ENCODE data around the gene GJB4. TPM values are rescaled to one million over a fixed set of nuclear protein-coding genes. Genes with fewer than 3 reads are reported as not detected.

GJB4 gene
- total RNA-seq, 1 experiment from 2014 or later, result not detected

DNA sequence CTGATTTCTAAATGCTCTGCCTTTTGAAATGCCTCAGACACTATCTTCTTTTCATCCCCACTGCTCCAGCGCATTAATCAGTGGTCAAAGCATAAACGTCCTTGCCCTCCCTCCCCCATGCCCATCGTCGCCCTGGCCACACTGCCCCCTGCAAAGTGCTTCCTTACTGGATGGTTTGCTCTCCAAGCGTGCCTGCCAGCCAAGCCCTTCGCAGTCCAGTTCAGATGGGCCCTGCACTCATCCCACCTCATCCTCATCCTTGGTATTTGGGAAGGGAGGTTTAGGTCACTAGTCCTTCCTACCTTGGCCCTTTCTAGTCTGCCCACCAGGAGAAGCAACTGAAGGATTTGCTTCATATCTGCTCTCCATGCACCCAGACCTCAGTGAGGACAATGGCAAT, 36.4 kb downstream of the GJB4 start:
- Mint-ChIP-seq H3K36me3 (ENCODE audit: insufficient read depth, unreplicated experiment) (no peaks in the 10 kb centered on the region), H3K27ac (ENCODE audit: unreplicated experiment) (no peak overlapping the region), H3K4me3 (ENCODE audit: unreplicated experiment) (no peak overlapping the region), H3K27me3 (ENCODE audit: insufficient read depth, unreplicated experiment) (no peaks in the 10 kb centered on the region), H3K4me1 (ENCODE audit: low read depth, unreplicated experiment) (no peaks in the 10 kb centered on the region), H3K9me3 (ENCODE audit: unreplicated experiment) (no peaks in the 10 kb centered on the region)
- CTCF ChIA-PET, result no interaction called here
- H3K9me3 ChIP-seq, result no peaks in the 10 kb centered on the region
- TF ChIP-seq, protein P1, sequence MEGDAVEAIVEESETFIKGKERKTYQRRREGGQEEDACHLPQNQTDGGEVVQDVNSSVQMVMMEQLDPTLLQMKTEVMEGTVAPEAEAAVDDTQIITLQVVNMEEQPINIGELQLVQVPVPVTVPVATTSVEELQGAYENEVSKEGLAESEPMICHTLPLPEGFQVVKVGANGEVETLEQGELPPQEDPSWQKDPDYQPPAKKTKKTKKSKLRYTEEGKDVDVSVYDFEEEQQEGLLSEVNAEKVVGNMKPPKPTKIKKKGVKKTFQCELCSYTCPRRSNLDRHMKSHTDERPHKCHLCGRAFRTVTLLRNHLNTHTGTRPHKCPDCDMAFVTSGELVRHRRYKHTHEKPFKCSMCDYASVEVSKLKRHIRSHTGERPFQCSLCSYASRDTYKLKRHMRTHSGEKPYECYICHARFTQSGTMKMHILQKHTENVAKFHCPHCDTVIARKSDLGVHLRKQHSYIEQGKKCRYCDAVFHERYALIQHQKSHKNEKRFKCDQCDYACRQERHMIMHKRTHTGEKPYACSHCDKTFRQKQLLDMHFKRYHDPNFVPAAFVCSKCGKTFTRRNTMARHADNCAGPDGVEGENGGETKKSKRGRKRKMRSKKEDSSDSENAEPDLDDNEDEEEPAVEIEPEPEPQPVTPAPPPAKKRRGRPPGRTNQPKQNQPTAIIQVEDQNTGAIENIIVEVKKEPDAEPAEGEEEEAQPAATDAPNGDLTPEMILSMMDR (IDR thresholded peaks at IDR 0.05; ENCODE audit: insufficient read depth in 1 of 2, low read depth in 1 of 2, low read length in 1 of 2, severe bottlenecking in 1 of 2, unreplicated experiment in 1 of 2), result no peak
- H3K27me3 ChIP-seq (replicated peaks; ENCODE audit: control insufficient read depth, insufficient read depth, low read length), result no peaks in the 10 kb centered on the region; the same call in 1 of the 2 replicates
- POLR2A ChIA-PET, result no interaction called here
- intact Hi-C loops (cut with micrococcal nuclease; ENCODE audit: unreplicated experiment), result no loop called here
- no TSS peak for BruUV-seq (replicated peaks)
- no peak overlapping the region for H3K4me3 ChIP-seq (ENCODE audit: low read depth, low read length)
- DNase-seq, result no peak
- H3K36me3 ChIP-seq (ENCODE audit: control insufficient read depth, insufficient read depth, low read length), result no peaks in the 10 kb centered on the region
- no peaks in the 10 kb centered on the region for H3K4me1 ChIP-seq

DNA sequence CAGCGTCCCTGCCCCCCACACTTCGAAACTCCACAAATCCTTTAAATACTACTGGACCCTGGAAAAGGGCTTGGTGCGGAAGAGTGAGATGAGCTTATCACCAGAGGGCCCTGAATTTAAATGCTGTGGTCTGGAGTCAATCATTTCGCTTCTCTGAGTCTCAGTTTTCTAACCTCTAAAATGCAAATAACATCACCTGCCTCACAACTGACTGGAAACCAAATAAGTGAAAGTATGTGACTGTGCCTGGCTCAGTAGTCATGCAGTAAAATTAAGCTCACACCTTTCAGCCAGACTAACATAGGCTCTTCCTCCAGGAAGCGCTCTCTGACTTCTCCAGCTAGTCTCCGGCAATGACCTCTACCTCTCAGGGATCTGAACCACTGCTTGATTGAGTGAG, 37.5 kb downstream of the GJB4 start:
- TF ChIP-seq, protein P1 (IDR thresholded peaks at IDR 0.05; ENCODE audit: insufficient read depth in 1 of 2, low read depth in 1 of 2, low read length in 1 of 2, severe bottlenecking in 1 of 2, unreplicated experiment in 1 of 2), result no peak
- BruUV-seq (replicated peaks), result no TSS peak
- DNase-seq, result no peak
- Histone ChIP-seq H3K4me3 (ENCODE audit: low read depth, low read length) (no peak overlapping the region), H3K36me3 (ENCODE audit: control insufficient read depth, insufficient read depth, low read length) (no peaks in the 10 kb centered on the region), H3K9me3 (no peaks in the 10 kb centered on the region), H3K4me1 (no peaks in the 10 kb centered on the region), H3K27me3 (replicated peaks; ENCODE audit: control insufficient read depth, insufficient read depth, low read length) (no peaks in the 10 kb centered on the region; the same call in 1 of the 2 replicates)
- Mint-ChIP-seq H3K27me3 (ENCODE audit: insufficient read depth, unreplicated experiment) (no peaks in the 10 kb centered on the region), H3K4me1 (ENCODE audit: low read depth, unreplicated experiment) (no peaks in the 10 kb centered on the region), H3K27ac (ENCODE audit: unreplicated experiment) (no peak overlapping the region), H3K4me3 (ENCODE audit: unreplicated experiment) (no peak overlapping the region), H3K36me3 (ENCODE audit: insufficient read depth, unreplicated experiment) (no peaks in the 10 kb centered on the region), H3K9me3 (ENCODE audit: unreplicated experiment) (no peaks in the 10 kb centered on the region)
- ChIA-PET POLR2A (no interaction called here), CTCF (no interaction called here)
- intact Hi-C loops (cut with micrococcal nuclease; ENCODE audit: unreplicated experiment), result no loop called here

GRCh38 chr1:34800214-34800613, 40.7 kb downstream of the GJB4 start:
- intact Hi-C loops (cut with micrococcal nuclease; ENCODE audit: unreplicated experiment), result no loop called here
- ChIA-PET CTCF (no interaction called here), POLR2A (no interaction called here)
- H3K36me3 ChIP-seq (ENCODE audit: control insufficient read depth, insufficient read depth, low read length), result no peaks in the 10 kb centered on the region
- BruUV-seq (replicated peaks), result no TSS peak
- TF ChIP-seq, protein P1 (IDR thresholded peaks at IDR 0.05; ENCODE audit: insufficient read depth in 1 of 2, low read depth in 1 of 2, low read length in 1 of 2, severe bottlenecking in 1 of 2, unreplicated experiment in 1 of 2), result no peak
- DNase-seq, result no peak
- no peaks in the 10 kb centered on the region; the same call in 1 of the 2 replicates for H3K27me3 ChIP-seq (replicated peaks; ENCODE audit: control insufficient read depth, insufficient read depth, low read length)
- Mint-ChIP-seq H3K27me3 (ENCODE audit: insufficient read depth, unreplicated experiment) (no peaks in the 10 kb centered on the region), H3K27ac (ENCODE audit: unreplicated experiment) (no peak overlapping the region), H3K4me1 (ENCODE audit: low read depth, unreplicated experiment) (no peaks in the 10 kb centered on the region), H3K4me3 (ENCODE audit: unreplicated experiment) (no peak overlapping the region), H3K9me3 (ENCODE audit: unreplicated experiment) (peaks cover 9% of the 10 kb centered on the region), H3K36me3 (ENCODE audit: insufficient read depth, unreplicated experiment) (no peaks in the 10 kb centered on the region)
- no peaks in the 10 kb centered on the region for H3K4me1 ChIP-seq
- H3K9me3 ChIP-seq, result no peaks in the 10 kb centered on the region
- no peak overlapping the region for H3K4me3 ChIP-seq (ENCODE audit: low read depth, low read length)

All from Caco-2 (cell line).